SK-N-MC (cell line): ENCODE measurements around the gene RBMS3.

Experiments used
- DNase-seq: peaks from one replicate; pipeline ENCODE4 v3.0.0-alpha.2; 2011; ENCODE audit warnings: low read depth, low spot score
- H3K27ac ChIP-seq: fragments of 200-600 bp; sonication (generic); 2 replicates; pipeline ENCODE4 v1.5.1; 2016; ENCODE audit warnings: mixed run types
- H3K36me3 ChIP-seq: fragments of 200-600 bp; sonication (generic); 2 replicates; pipeline ENCODE4 v1.6.1; 2017; ENCODE audit warnings: antibody characterized with exemption, low read length, mixed read lengths; ENCODE audit not compliant: insufficient read depth
- H3K4me3 ChIP-seq: fragments of 200-600 bp; sonication (generic); 2 replicates; pipeline ENCODE4 v1.5.1; 2016
- H3K9ac ChIP-seq: fragments of 200-600 bp; sonication (generic); 2 replicates; pipeline ENCODE4 v1.8.0; 2017; ENCODE audit warnings: mixed run types, mixed read lengths; ENCODE audit not compliant: insufficient read length
- H3K9me3 ChIP-seq: fragments of 200-600 bp; sonication (generic); 2 replicates; pipeline ENCODE4 v1.6.1; 2017; ENCODE audit warnings: low read depth, mild to moderate bottlenecking, antibody characterized with exemption, low read length, moderate library complexity, mixed read lengths
- EZH2 ChIP-seq: fragments of 200-600 bp; sonication (generic); IDR thresholded peaks from one replicate; pipeline ENCODE4 v1.6.1; 2017; ENCODE audit warnings: antibody characterized with exemption
- FOXP2 ChIP-seq: optimal IDR thresholded peaks from 2 replicates; pipeline ENCODE3; 2011; ENCODE audit warnings: mild to moderate bottlenecking, moderate library complexity; ENCODE audit not compliant: insufficient read depth; ENCODE audit errors: extremely low read length, control extremely low read depth
- POLR2AphosphoS5 ChIP-seq: IDR thresholded peaks from 2 replicates; pipeline ENCODE4 v1.6.1; 2012; ENCODE audit warnings: mild to moderate bottlenecking, low read depth, low read length, borderline replicate concordance

RBMS3 gene

GRCh38 chr3:30059240-30059639 is 778.4 kb downstream of the RBMS3 start:
- Histone ChIP-seq H3K9ac (no peak overlapping the region), H3K4me3 (no peak overlapping the region), H3K27ac (no peak overlapping the region), H3K36me3 (no peaks in the 10 kb centered on the region), H3K9me3 (no peaks in the 10 kb centered on the region)
- TF ChIP-seq FOXP2 (no peak), EZH2 (no peak), POLR2AphosphoS5 (no peak)
- no peak for DNase-seq
